Peyer's patch (tissue), 4 donors: ENCODE measurements around the gene ZC3H12D.

Experiments
- CTCF ChIP-seq, 6 experiments: fragments of 450-650 bp in 4 of 6; fragments of 200-600 bp in 2 of 6; sonication (generic) in 1 of 6; IDR thresholded peaks; one replicate each; pipeline ENCODE4 v1.5.1; 2017 to 2019; ENCODE audit warnings: antibody characterized with exemption in 6 of 6, mild to moderate bottlenecking in 3 of 6, moderate library complexity in 1 of 6
- POLR2A ChIP-seq, 2 donors: fragments of 450-650 bp; IDR thresholded peaks; one replicate each; pipeline ENCODE4 v1.5.1; 2017; ENCODE audit warnings: antibody characterized with exemption in 2 of 2, mild to moderate bottlenecking in 2 of 2, moderate library complexity in 2 of 2

DNA sequence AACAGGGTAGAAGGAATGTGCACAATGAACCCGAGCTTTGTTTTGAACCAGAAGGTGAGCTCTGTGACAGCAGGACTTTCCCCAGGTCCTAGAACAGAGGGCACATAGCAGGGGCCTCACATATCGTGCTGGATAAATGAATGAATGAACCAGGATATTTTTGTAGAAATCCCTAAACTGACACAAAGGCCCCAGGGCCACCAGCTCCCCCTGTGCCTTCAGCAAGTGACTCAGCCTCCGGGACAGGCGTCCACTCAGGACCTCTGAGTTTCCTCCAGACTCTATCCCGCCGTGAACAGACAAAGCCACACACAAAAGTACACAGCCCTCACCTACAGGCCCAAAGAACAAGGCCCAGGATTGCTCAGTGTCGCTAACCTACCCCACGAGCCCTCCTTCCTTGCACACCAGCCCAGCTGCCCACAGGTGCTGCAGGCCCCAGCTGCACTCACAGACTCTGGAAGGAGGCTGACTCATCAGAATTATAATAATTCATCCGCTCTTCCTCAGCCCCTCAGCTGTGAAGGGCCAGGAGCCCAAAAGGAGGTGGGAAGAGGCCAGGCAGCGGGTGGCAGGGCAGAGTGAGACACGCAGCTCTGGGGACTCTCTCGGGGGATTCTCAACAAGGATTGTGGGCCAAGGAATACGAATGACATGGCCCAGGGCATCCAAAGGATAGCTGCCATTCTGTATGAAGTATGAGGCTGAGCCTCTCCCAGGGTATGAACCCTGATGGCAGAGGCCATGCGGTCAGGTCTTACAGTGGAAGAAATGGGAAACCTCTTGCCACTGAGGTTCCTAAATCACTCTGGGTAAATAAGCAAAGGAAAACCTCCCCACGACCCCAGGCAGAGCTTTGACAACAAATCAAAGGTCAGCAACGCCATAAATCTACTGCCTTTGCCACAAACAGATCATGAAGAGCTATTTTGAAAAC lies 43.8 kb downstream of the ZC3H12D start:
- TF ChIP-seq POLR2A (IDR thresholded peaks at IDR 0.05) (no peak), CTCF (IDR thresholded peaks at IDR 0.05) (no peak)
